Stimulated activated effector memory CD8-positive, alpha-beta T cell treated with anti-CD3 and anti-CD28 coated beads, Interleukin-12 subunit alpha, Interleukin-12 subunit beta, amount 100 ng/mL, for 72 hours (primary cell): ENCODE measurements around the gene PHACTR3.

Source experiments
- ATAC-seq: fragments of 150-1000 bp; cut with Tn5 transposase; 2 replicates; pipeline ENCODE4 v1.10.0; 2021
- DNase-seq, 2 donors: peaks; one replicate each; pipeline ENCODE4 v3.0.0; 2021 to 2022; ENCODE audit warnings: low spot score in 2 of 2
- H3K27ac Mint-ChIP-seq: one replicate; pipeline ENCODE4 v1.8.0; 2022; ENCODE audit warnings: mild to moderate bottlenecking, mixed read lengths
- H3K36me3 Mint-ChIP-seq: one replicate; pipeline ENCODE4 v1.8.0; 2022; ENCODE audit warnings: mild to moderate bottlenecking, mixed read lengths
- H3K4me1 Mint-ChIP-seq: one replicate; pipeline ENCODE4 v1.8.0; 2022; ENCODE audit warnings: mixed read lengths
- H3K4me3 Mint-ChIP-seq: one replicate; pipeline ENCODE4 v1.8.0; 2022; ENCODE audit warnings: mild to moderate bottlenecking, mixed read lengths
- H3K9me3 Mint-ChIP-seq: one replicate; pipeline ENCODE4 v1.8.0; 2022; ENCODE audit warnings: mixed read lengths

Gene PHACTR3

DNA sequence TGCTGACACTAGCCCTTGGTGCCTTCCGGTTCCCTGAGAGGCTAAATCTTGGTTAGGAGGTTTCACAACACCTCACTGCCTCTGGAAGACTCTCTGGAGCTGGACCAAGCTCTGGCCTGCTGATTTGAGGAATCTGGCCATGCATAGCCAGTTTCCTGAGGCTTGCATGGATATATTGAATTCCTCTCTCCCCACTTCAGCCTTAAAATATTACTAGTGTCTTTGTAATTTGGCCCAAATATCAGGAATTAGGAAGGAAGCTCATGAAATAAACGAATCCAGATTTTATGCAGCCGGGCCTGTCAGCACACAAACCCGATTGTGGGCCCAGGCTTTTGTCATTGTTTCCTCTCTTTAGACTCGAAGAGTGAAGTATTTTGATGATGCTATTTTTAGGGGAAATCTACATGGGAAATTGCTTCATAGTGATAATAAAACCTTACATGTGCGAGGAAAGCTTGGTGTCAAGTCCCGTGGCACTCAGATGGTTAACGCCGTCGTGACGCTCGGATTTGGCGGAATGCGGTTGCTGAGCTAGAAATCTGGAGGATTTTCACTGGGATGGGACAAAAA lies 144.4 kb downstream of the PHACTR3 start:
- Mint-ChIP-seq H3K27ac (no peak overlapping the region), H3K4me3 (no peak overlapping the region), H3K4me1 (no peaks in the 10 kb centered on the region), H3K9me3 (no peaks in the 10 kb centered on the region), H3K36me3 (no peaks in the 10 kb centered on the region)
- no peak for ATAC-seq
- no peak for DNase-seq

DNA sequence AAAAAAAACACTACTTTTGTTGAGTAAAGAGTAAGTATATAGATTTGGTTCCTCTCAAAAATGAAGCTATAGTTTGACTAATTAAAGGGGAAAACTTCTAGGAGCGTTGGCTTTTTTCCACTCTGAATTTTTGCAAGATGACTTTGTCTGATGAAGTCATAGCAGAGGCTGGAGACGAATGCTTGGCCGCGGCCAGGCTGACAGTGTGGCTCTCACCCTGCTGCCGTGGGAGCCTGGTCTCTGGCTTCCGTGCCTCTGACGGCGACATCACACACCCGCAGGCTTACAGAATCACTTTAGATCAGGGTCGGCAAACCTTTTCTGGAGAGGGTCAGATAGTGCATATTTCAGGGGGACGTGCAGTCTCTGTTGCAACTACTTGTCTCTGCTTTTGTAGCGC lies 145.0 kb downstream of the PHACTR3 start:
- no peaks in the 10 kb centered on the region for H3K4me1 Mint-ChIP-seq
- DNase-seq = no peak
- no peaks in the 10 kb centered on the region for H3K9me3 Mint-ChIP-seq
- H3K36me3 Mint-ChIP-seq = no peaks in the 10 kb centered on the region
- no peak overlapping the region for H3K4me3 Mint-ChIP-seq
- no peak overlapping the region for H3K27ac Mint-ChIP-seq
- ATAC-seq = no peak

- Mint-ChIP-seq H3K4me1 (no peaks in the 10 kb centered on the region), H3K36me3 (no peaks in the 10 kb centered on the region)
- ATAC-seq = no peak
These were observed 146.0 kb downstream of the PHACTR3 start for GRCh38 chr20:59750209-59750840.

GRCh38 chr20:59751075-59751711 lies 146.9 kb downstream of the PHACTR3 start:
- no peak overlapping the region for H3K4me3 Mint-ChIP-seq
- no peak overlapping the region for H3K27ac Mint-ChIP-seq
- DNase-seq = peak; percentile 7 to 60
- no peaks in the 10 kb centered on the region for H3K4me1 Mint-ChIP-seq
- peak; percentile 24 for ATAC-seq
- no peaks in the 10 kb centered on the region for H3K9me3 Mint-ChIP-seq
- H3K36me3 Mint-ChIP-seq = no peaks in the 10 kb centered on the region

More at GRCh38 chr20:59750209-59750840, 146.0 kb downstream of the PHACTR3 start:
- DNase-seq = no peak
- Mint-ChIP-seq H3K9me3 (no peaks in the 10 kb centered on the region), H3K4me3 (no peak overlapping the region), H3K27ac (no peak overlapping the region)

GRCh38 chr20:59752101-59752586 lies 147.8 kb downstream of the PHACTR3 start:
- H3K4me1 Mint-ChIP-seq = no peaks in the 10 kb centered on the region
- ATAC-seq (no peak), DNase-seq (no peak)
- H3K36me3 Mint-ChIP-seq = no peaks in the 10 kb centered on the region
- H3K4me3 Mint-ChIP-seq = no peak overlapping the region
- H3K27ac Mint-ChIP-seq = no peak overlapping the region
- no peaks in the 10 kb centered on the region for H3K9me3 Mint-ChIP-seq

DNA sequence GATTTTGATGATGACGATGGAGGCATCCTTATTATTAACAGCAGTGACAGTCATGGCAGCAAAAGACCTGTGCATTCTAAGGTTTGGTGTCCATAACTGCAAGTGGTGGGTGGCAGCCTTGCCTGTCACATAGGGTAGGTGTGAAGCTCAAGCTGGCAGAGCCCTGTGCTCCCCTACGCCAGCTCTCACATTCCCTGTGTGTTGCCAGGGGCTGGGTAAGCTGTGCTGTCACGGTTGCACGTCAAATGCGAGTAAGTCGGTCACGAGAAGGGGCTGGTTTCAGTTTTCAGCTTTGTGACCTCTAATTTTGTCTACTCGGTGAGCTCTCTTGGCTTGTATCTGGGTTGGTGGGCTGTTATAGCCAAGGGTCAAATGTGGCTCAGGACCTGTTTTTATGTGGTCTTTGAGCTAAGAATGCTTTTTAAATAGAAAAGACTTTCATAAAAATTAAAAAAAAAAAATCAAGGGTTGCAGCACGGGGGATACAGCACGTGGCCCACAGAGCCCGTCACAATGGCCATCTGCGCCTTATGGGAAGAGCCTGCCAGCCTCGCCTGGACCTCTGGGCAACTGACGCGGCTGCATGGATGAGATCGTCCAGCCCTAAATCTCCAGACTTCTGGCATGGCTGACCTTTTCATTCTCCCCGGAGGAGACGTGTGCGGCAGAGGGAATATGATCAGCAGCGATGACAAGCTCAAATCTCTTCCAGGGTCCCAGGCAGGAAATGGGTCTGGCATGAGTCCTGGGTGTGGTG lies 148.5 kb downstream of the PHACTR3 start:
- ATAC-seq (no peak), DNase-seq (no peak)
- Mint-ChIP-seq H3K27ac (no peak overlapping the region), H3K36me3 (no peaks in the 10 kb centered on the region), H3K9me3 (no peaks in the 10 kb centered on the region), H3K4me3 (no peak overlapping the region), H3K4me1 (no peaks in the 10 kb centered on the region)

DNA sequence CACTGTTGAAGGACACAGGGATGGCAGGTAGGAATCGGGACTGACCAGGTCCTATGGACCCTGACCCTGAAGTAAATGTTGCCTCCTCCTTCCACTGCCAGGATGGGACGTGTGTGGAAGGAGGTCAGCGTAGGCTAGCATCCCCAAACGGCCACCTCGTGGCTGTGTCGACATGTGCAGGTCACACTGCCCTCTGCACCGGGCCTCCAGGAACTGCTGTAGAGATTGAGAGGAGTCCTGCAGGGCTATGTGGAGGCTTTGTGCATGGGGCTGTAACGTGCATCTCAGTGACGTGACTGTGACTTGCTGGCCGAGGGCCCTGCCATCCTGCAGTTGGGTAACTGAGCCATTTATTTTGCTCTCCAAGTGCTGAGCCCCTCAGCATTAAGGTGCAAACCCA lies 149.5 kb downstream of the PHACTR3 start:
- no peak overlapping the region for H3K4me3 Mint-ChIP-seq
- no peak overlapping the region for H3K27ac Mint-ChIP-seq
- no peaks in the 10 kb centered on the region for H3K4me1 Mint-ChIP-seq
- no peaks in the 10 kb centered on the region for H3K9me3 Mint-ChIP-seq
- DNase-seq = no peak
- H3K36me3 Mint-ChIP-seq = no peaks in the 10 kb centered on the region
- no peak for ATAC-seq

DNA sequence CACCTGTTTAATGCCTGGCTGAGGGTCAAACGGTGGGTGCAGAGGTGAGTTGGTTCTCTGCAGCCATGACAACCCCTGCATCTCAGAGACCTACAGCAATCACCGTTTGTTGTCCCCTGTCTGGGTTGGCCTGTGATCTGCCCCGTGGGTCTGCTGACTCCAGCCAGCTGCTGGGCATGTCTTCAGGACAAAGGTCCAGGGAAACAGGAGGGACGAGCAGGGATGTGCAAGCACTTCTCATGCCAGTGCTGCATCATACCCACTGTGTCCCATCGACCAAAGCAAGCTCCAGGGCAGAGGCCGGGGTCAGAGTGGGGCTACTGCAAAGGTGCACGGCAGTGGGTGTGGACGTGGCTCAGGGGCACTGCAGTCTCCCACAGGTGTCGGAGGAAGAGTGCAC lies 150.2 kb downstream of the PHACTR3 start:
- Mint-ChIP-seq H3K4me3 (no peak overlapping the region), H3K27ac (no peak overlapping the region), H3K4me1 (no peaks in the 10 kb centered on the region)

DNA sequence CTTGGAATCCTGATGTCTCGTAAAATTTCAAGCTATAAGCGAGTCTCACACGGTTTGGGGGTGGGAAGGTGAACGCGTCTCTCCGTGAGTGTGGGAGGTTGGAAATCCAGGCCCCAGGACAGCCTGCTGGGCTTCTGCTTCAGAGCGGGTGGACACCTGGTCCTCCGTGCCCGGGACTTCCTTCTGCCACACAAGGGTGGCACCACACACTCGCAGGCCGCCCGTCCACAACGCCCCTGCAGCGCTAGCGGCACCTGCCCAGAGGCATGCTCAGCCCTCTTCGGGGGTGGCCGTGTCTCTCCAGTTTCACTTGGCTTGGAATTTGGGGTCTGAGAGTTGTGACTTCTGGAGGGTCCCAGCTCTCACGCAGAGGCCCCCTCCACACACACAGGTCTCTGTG lies 151.9 kb downstream of the PHACTR3 start:
- ATAC-seq (no peak), DNase-seq (no peak)
- no peak overlapping the region for H3K4me3 Mint-ChIP-seq
- H3K36me3 Mint-ChIP-seq = no peaks in the 10 kb centered on the region
- H3K9me3 Mint-ChIP-seq = peaks cover 3% of the 10 kb centered on the region
- no peak overlapping the region for H3K27ac Mint-ChIP-seq
- H3K4me1 Mint-ChIP-seq = no peaks in the 10 kb centered on the region

More for the DNA sequence above, 150.2 kb downstream of the PHACTR3 start:
- DNase-seq (no peak), ATAC-seq (no peak)
- Mint-ChIP-seq H3K36me3 (no peaks in the 10 kb centered on the region), H3K9me3 (no peaks in the 10 kb centered on the region)

DNA sequence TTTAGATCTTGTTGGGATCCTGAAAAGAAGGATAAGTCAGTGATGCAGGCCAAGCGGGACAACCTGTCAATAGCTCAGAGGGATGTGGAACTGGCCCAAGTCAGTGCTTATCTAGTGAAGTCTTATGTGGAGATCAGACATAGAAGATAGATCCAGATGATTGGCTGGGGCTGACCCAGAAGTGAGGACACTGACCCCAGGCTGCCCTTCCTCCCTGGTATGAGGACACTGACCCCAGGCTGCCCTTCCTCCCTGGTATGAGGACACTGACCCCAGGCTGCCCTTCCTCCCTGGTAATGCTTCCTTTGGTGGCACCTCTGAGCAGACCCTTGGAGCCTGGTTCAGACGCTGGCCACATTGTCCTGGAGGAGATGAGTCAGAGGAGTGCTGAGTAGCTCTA lies 159.7 kb downstream of the PHACTR3 start:
- DNase-seq = no peak
- H3K9me3 Mint-ChIP-seq = peaks cover 14% of the 10 kb centered on the region
- H3K4me1 Mint-ChIP-seq = no peaks in the 10 kb centered on the region
- no peaks in the 10 kb centered on the region for H3K36me3 Mint-ChIP-seq
- no peak for ATAC-seq
- H3K4me3 Mint-ChIP-seq = no peak overlapping the region
- H3K27ac Mint-ChIP-seq = no peak overlapping the region

DNA sequence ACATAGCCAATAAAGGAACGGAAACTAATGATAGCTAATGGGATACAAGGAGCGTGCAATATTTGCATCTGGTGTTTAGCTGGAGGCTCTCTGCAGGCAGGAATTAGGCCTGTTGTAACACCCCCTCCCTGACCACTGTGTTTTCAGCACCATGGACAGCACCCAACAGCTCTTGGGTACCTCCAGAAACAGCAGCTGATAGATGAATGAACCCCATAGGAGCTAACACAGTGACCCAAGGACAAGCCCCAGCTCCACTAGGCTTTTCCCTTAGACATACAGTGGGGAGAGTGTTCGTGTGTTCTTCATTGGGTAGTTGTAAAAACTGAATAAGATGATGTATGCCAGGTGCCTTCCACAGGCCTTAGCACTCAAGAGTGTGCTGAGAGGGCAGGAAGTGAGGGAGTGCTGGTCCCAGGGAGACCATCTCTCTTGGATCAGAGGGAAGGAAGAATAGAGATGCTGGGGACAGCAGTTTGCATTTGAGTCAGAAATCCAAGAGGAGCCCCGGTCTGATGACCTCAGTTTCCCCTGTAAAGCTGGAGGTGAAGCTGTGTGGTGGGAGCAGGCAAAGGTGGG lies 161.3 kb downstream of the PHACTR3 start:
- H3K4me1 Mint-ChIP-seq = no peaks in the 10 kb centered on the region

GRCh38 chr20:59767656-59768055 lies 163.3 kb downstream of the PHACTR3 start:
- H3K36me3 Mint-ChIP-seq = no peaks in the 10 kb centered on the region
- no peak for DNase-seq
- no peaks in the 10 kb centered on the region for H3K4me1 Mint-ChIP-seq
- no peak for ATAC-seq
- H3K27ac Mint-ChIP-seq = no peak overlapping the region
- H3K4me3 Mint-ChIP-seq = no peak overlapping the region
- H3K9me3 Mint-ChIP-seq = peaks cover 11% of the 10 kb centered on the region

More for the DNA sequence above, 161.3 kb downstream of the PHACTR3 start:
- H3K36me3 Mint-ChIP-seq = no peaks in the 10 kb centered on the region
- H3K9me3 Mint-ChIP-seq = peaks cover 11% of the 10 kb centered on the region
- ATAC-seq (no peak), DNase-seq (no peak)
- H3K27ac Mint-ChIP-seq = no peak overlapping the region
- no peak overlapping the region for H3K4me3 Mint-ChIP-seq

- H3K4me3 Mint-ChIP-seq = no peak overlapping the region
- no peaks in the 10 kb centered on the region for H3K4me1 Mint-ChIP-seq
- no peak for DNase-seq
- H3K36me3 Mint-ChIP-seq = no peaks in the 10 kb centered on the region
- peaks cover 11% of the 10 kb centered on the region for H3K9me3 Mint-ChIP-seq
- no peak for ATAC-seq
- no peak overlapping the region for H3K27ac Mint-ChIP-seq
These were observed 165.9 kb downstream of the PHACTR3 start for GRCh38 chr20:59770270-59770669.

GRCh38 chr20:59770851-59771250 lies 166.5 kb downstream of the PHACTR3 start:
- Mint-ChIP-seq H3K4me1 (no peaks in the 10 kb centered on the region), H3K4me3 (no peak overlapping the region), H3K9me3 (peaks cover 6% of the 10 kb centered on the region), H3K27ac (no peak overlapping the region), H3K36me3 (no peaks in the 10 kb centered on the region)
- DNase-seq (no peak), ATAC-seq (no peak)
